Testis (tissue), 2 donors: ENCODE measurements around the gene RFT1.

ENCODE experiments used
- CTCF ChIP-seq, 3 experiments: fragments of 450-650 bp in 2 of 3; fragments of 200-600 bp in 1 of 3; sonication (generic) in 1 of 3; IDR thresholded peaks; one replicate each; pipeline ENCODE4 v1.5.1; 2016 to 2019; ENCODE audit warnings: antibody characterized with exemption in 3 of 3, mild to moderate bottlenecking in 2 of 3, moderate library complexity in 1 of 3
- POLR2A ChIP-seq: fragments of 450-650 bp; IDR thresholded peaks from one replicate; pipeline ENCODE4 v1.6.1; 2017; ENCODE audit warnings: antibody characterized with exemption, mild to moderate bottlenecking, moderate library complexity

- TF ChIP-seq CTCF (IDR thresholded peaks at IDR 0.05) (no peak), POLR2A (no peak)
These were observed 40.8 kb upstream of the RFT1 start for GRCh38 chr3:53171064-53171418.
